IMR-90 (cell line): ENCODE data around the gene NPR2. TPM values are rescaled to one million over a fixed set of nuclear protein-coding genes. Genes with fewer than 3 reads are reported as not detected.

Source experiments
- ATAC-seq: fragments of 200-7000 bp; cut with Tn5 transposase; 2 replicates; pipeline ENCODE4 v1.9.1; 2020; ENCODE audit warnings: low read depth, mild to moderate bottlenecking, moderate library complexity
- BruUV-seq: library from RNA; stranded (reverse); fragments of 400-500 nt; replicated peaks from 2 replicates; lab custom pipeline; 2021; lab: Mats Ljungman, UMichigan
- CTCF ChIA-PET: fragments of 300-600 bp; formaldehyde crosslinking; extraction: SDS; loops from one replicate; lab custom pipeline; 2021; ENCODE audit warnings: antibody characterized with exemption; lab: Yijun Ruan, JAX
- POLR2A ChIA-PET: fragments of 300-600 bp; sonication (Branson Sonifier 250); formaldehyde crosslinking; loops from one replicate; lab custom pipeline; 2022; ENCODE audit warnings: antibody characterized with exemption; ENCODE audit not compliant: unreplicated experiment; lab: Charles Lee
- DNase-seq: peaks from one replicate; pipeline ENCODE4 v3.0.0; 2013
- H2AFZ ChIP-seq: replicated peaks from 2 replicates; pipeline ENCODE3; 2013; ENCODE audit warnings: low read length, mild to moderate bottlenecking; ENCODE audit not compliant: poor library complexity
- H2AK5ac ChIP-seq: 2 replicates; pipeline ENCODE4 v1.6.1; 2013; ENCODE audit warnings: low read depth, low read length, inconsistent platforms
- H2AK9ac ChIP-seq: replicated peaks from 2 replicates; pipeline ENCODE3; 2013; ENCODE audit warnings: mild to moderate bottlenecking, low read depth, low read length, moderate library complexity; ENCODE audit not compliant: poor library complexity
- H2BK120ac ChIP-seq: 2 replicates; pipeline ENCODE4 v1.6.1; 2013; ENCODE audit warnings: low read depth, low read length, inconsistent platforms
- H2BK15ac ChIP-seq: 3 replicates; pipeline ENCODE4 v1.6.1; 2013; ENCODE audit warnings: low read depth, low read length, inconsistent platforms
- H2BK20ac ChIP-seq: 2 replicates; pipeline ENCODE4 v1.6.1; 2013; ENCODE audit warnings: low read depth, mild to moderate bottlenecking, inconsistent platforms, low read length, moderate library complexity
- H2BK5ac ChIP-seq: 2 replicates; pipeline ENCODE4 v1.6.1; 2013; ENCODE audit warnings: mild to moderate bottlenecking, low read depth, low read length, inconsistent platforms; ENCODE audit not compliant: poor library complexity, severe bottlenecking
- H3K14ac ChIP-seq: replicated peaks from 2 replicates; pipeline ENCODE4 v1.6.1; 2013; ENCODE audit warnings: low read depth, low read length, inconsistent platforms
- H3K18ac ChIP-seq: 2 replicates; pipeline ENCODE4 v1.6.1; 2013; ENCODE audit warnings: low read depth, low read length, control low read depth
- H3K23ac ChIP-seq: 2 replicates; pipeline ENCODE4 v1.6.1; 2013; ENCODE audit warnings: low read depth, low read length, inconsistent platforms
- H3K27ac ChIP-seq: 2 replicates; pipeline ENCODE4 v1.5.1; 2013; ENCODE audit warnings: mild to moderate bottlenecking, control low read depth, low read length; ENCODE audit not compliant: insufficient read depth
- H3K27me3 ChIP-seq: 2 replicates; pipeline ENCODE4 v1.6.1; 2013; ENCODE audit warnings: low read length; ENCODE audit not compliant: control insufficient read depth, insufficient read depth
- H3K36me3 ChIP-seq: 2 replicates; pipeline ENCODE4 v1.6.1; 2013; ENCODE audit warnings: low read length, mixed read lengths; ENCODE audit not compliant: control insufficient read depth, insufficient read depth
- H3K4ac ChIP-seq: 2 replicates; pipeline ENCODE4 v1.6.1; 2013; ENCODE audit warnings: low read depth, low read length, inconsistent platforms
- H3K4me1 ChIP-seq: 2 replicates; pipeline ENCODE4 v1.6.1; 2013; ENCODE audit warnings: low read length, mixed read lengths; ENCODE audit not compliant: control insufficient read depth, insufficient read depth
- H3K4me2 ChIP-seq: 2 replicates; pipeline ENCODE4 v1.6.1; 2013; ENCODE audit warnings: low read depth, mild to moderate bottlenecking, control low read depth, low read length, moderate library complexity
- H3K4me3 ChIP-seq: 2 replicates; pipeline ENCODE4 v1.5.1; 2013; ENCODE audit warnings: low read depth, mild to moderate bottlenecking, control low read depth, low read length, moderate library complexity; ENCODE audit not compliant: insufficient read depth
- H3K56ac ChIP-seq: 2 replicates; pipeline ENCODE4 v1.6.1; 2013; ENCODE audit warnings: low read length, inconsistent platforms; ENCODE audit not compliant: insufficient read depth; ENCODE audit errors: extremely low read depth
- H3K79me1 ChIP-seq, 2 experiments: 2 replicates each; pipeline ENCODE4 v1.6.1; 2013; ENCODE audit warnings: low read length in 2 of 2, inconsistent platforms in 1 of 2, low read depth in 1 of 2
- H3K9ac ChIP-seq: 2 replicates; pipeline ENCODE4 v1.6.1; 2013; ENCODE audit warnings: low read depth, low read length, control low read depth
- H3K9me1 ChIP-seq: 2 replicates; pipeline ENCODE4 v1.6.1; 2013; ENCODE audit warnings: low read length, inconsistent platforms; ENCODE audit not compliant: insufficient read depth
- H3K9me3 ChIP-seq: 2 replicates; pipeline ENCODE4 v1.6.1; 2013; ENCODE audit warnings: low read length; ENCODE audit not compliant: control insufficient read depth, insufficient read depth
- H4K20me1 ChIP-seq: 2 replicates; pipeline ENCODE4 v1.6.1; 2013; ENCODE audit warnings: low read length, inconsistent platforms; ENCODE audit not compliant: insufficient read depth
- H4K5ac ChIP-seq: 2 replicates; pipeline ENCODE4 v1.6.1; 2013; ENCODE audit warnings: mild to moderate bottlenecking, low read depth, low read length, control low read depth
- H4K8ac ChIP-seq, 2 experiments: 2 replicates each; pipeline ENCODE4 v1.6.1; 2013; ENCODE audit warnings: low read depth in 2 of 2, low read length in 2 of 2, control low read depth in 1 of 2, inconsistent platforms in 1 of 2
- H4K91ac ChIP-seq: 2 replicates; pipeline ENCODE4 v1.6.1; 2013; ENCODE audit warnings: low read depth, low read length, inconsistent platforms; ENCODE audit not compliant: insufficient read depth
- CHD1 ChIP-seq: IDR thresholded peaks from 2 replicates; pipeline ENCODE4 v1.6.1; 2012; ENCODE audit warnings: low read depth, low read length, improper control_type of control experiment
- CTCF ChIP-seq: conservative IDR thresholded peaks from 2 replicates; pipeline ENCODE4 v1.5.1; 2012; ENCODE audit warnings: mild to moderate bottlenecking, low read depth, low read length, improper control_type of control experiment
- MAFK ChIP-seq: IDR thresholded peaks from 2 replicates; pipeline ENCODE4 v1.6.1; 2012; ENCODE audit warnings: low read depth, low read length, improper control_type of control experiment
- MAZ ChIP-seq: IDR thresholded peaks from 2 replicates; pipeline ENCODE4 v1.6.1; 2012; ENCODE audit warnings: low read depth, mild to moderate bottlenecking, low read length, improper control_type of control experiment, moderate library complexity, borderline replicate concordance
- NFE2L2 ChIP-seq: fragments of 150-350 bp; IDR thresholded peaks from 2 replicates; pipeline ENCODE4 v1.6.1; 2016; ENCODE audit warnings: low read depth, mild to moderate bottlenecking, low read length
- WGBS, 2 experiments: methylation state at CpG; one replicate each; pipeline versions ENCODE4 v1.1.5 to v1.1.7; 2013; ENCODE audit warnings: missing lambda C conversion rate in 2 of 2; ENCODE audit not compliant: insufficient read length in 1 of 2; ENCODE audit errors: extremely low coverage in 2 of 2; 5-methylcytosine and 5-hydroxymethylcytosine counted together
- dilution Hi-C: fragments of 300-500 bp; cut with HindIII; formaldehyde crosslinking; loops from one replicate; pipeline ENCODE4 v1.14.3; 2018; ENCODE audit warnings: low sequenced_read_pairs; ENCODE audit not compliant: unreplicated experiment
- in situ Hi-C: fragments of 300-500 bp; cut with MboI; formaldehyde crosslinking; loops from 3 replicates; pipeline ENCODE4 v1.14.3; 2019; ENCODE audit warnings: low sequenced_read_pairs, inconsistent platforms, mixed read lengths
- intact Hi-C: fragments of 100-400 bp; cut with micrococcal nuclease; formaldehyde crosslinking; loops from 2 replicates; pipeline ENCODE4 v1.10.0; 2022
- polyA plus RNA-seq, 3 experiments: library from polyadenylated mRNA; depleted of rRNA; stranded (reverse); fragments of >200 nt; gene quantifications; 2 replicates each; pipeline ENCODE4 v1.2.3, GENCODE V29; 2012; ENCODE audit warnings: low replicate concordance in 1 of 3
- total RNA-seq: library from RNA; depleted of rRNA; stranded (reverse); fragments of >200 nt; gene quantifications from 2 replicates; pipeline ENCODE4 v1.2.3, GENCODE V29; 2012

The NPR2 gene
- total and polyA plus RNA-seq, 2 of the 4 experiments (the other 2 are of a cell fraction) = 5.2 to 35.7 TPM

GRCh38 chr9:35801328-35802128 is 10.1 kb downstream of the NPR2 start:
- Histone ChIP-seq H4K5ac (no peak overlapping the region), H3K18ac (no peak overlapping the region), H2AK9ac (no peak overlapping the region), H3K36me3 (peaks cover 35% of the 10 kb centered on the region), H3K23ac (no peak overlapping the region), H3K27me3 (no peaks in the 10 kb centered on the region), H3K9me1 (peaks cover 20% of the 10 kb centered on the region), H3K79me1 (peaks cover 0 to 19% of the 10 kb centered on the region in 2 experiments; a peak in 2 of 4 replicates), H4K91ac (no peak overlapping the region), H3K9ac (no peak overlapping the region), H4K8ac (no peak overlapping the region), H3K4me2 (no peak overlapping the region), H2AFZ (no peak overlapping the region), H2BK120ac (no peak overlapping the region), H3K27ac (no peak overlapping the region), H2AK5ac (no peak overlapping the region), H2BK5ac (no peak overlapping the region), H2BK20ac (no peak overlapping the region), H3K9me3 (no peaks in the 10 kb centered on the region), H3K14ac (no peak overlapping the region), H3K4ac (no peak overlapping the region), H3K4me3 (no peak overlapping the region), H3K56ac (no peak overlapping the region), H3K4me1 (no peaks in the 10 kb centered on the region; the same call in 1 of the 2 replicates), H2BK15ac (no peak overlapping the region), H4K20me1 (no peaks in the 10 kb centered on the region)
- ATAC-seq (no peak), DNase-seq (no peak)
- intact Hi-C loops (no loop called here), in situ Hi-C loops (no loop called here), dilution Hi-C loops (no loop called here)
- 89% methylated on average over 9 of the region's 13 CpGs; no CpG with 5 or more reads in 1 of the 2 experiments for WGBS, 2 experiments
- no TSS peak for BruUV-seq
- no peak for TF ChIP-seq MAZ
- TF ChIP-seq NFE2L2 = no peak
- TF ChIP-seq CHD1 = no peak
- TF ChIP-seq MAFK = no peak
- no peak for TF ChIP-seq CTCF
- CTCF ChIA-PET = no interaction called here
- POLR2A ChIA-PET = interaction anchor here (0.9 kb wide), 1 partner anchor 10 kb away, joined by 3 read pairs; no protein-coding TSS in a partner anchor
